ENCODE measurements around the gene STN1. TPM values are rescaled to one million over a fixed set of nuclear protein-coding genes. Genes with fewer than 3 reads are reported as not detected.

Gene STN1
- total RNA-seq, 1 experiment from 2014 or later, result 28.9 TPM

DNA sequence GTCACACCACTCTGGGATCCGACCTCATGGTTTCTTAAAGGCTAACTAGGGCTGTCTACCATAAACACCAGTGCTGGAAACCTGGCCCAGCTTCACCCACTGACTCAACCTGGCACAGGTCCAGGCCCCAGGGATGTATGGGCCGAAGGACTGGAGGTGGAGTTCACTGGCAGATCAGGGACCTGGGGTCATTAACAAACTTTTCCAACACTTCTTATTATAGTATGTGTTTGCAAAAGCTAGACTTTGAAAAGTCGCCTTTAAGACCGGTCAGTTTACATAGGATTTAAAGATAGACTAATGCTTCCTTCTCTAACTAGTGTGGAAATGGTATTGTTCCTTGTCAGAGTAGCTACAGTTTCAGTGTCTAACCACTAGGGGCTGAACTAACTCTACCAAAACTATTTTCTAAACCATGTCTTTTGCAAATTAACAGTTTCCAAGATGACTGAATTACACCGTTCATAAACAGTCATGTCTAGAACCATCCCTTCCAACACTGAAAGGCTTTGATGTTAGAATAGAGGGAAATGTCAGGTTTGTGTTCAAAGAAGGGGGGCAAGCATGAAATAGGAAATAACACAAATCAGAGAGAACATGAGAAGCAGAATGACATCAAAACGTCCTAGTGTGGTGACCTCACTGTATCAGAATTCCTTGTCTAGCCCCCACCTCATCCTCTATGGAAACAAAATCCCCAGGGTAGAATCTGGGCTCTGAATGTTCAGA lies 29.7 kb downstream of the STN1 start:
- Histone ChIP-seq H3K27ac (ENCODE audit: low read length) (no peak overlapping the region; the same call in 1 of the 2 replicates), H3K4me1 (ENCODE audit: control insufficient read depth, insufficient read depth, low read length) (peaks cover 7% of the 10 kb centered on the region; the same call in 1 of the 2 replicates), H3K27me3 (ENCODE audit: control insufficient read depth, insufficient read depth, low read length) (no peaks in the 10 kb centered on the region), H3K36me3 (ENCODE audit: control insufficient read depth, insufficient read depth, low read length) (no peaks in the 10 kb centered on the region; the same call in 1 of the 2 replicates), H3K9me3 (ENCODE audit: control insufficient read depth, insufficient read depth, low read depth, low read length) (no peaks in the 10 kb centered on the region), H3K4me3 (ENCODE audit: low read depth in 2 of 2, low read length in 2 of 2) (no peak overlapping the region)
- intact Hi-C loops (cut with micrococcal nuclease; ENCODE audit: unreplicated experiment), result loop anchor here (5.0 kb wide), 3 partner anchors 79 to 319 kb away; partner anchors contain the start of gene SLK
- ChIA-PET CTCF (interaction anchor here (0.5 to 1.0 kb wide), 8 partner anchors 40 to 434 kb away, joined by 3 to 6 read pairs (median 3); no protein-coding TSS in a partner anchor), POLR2A (no interaction called here)
- in situ Hi-C loops (cut with HindIII; ENCODE audit: low pct_unique_long_range_greater_than_20kb, low sequenced_read_pairs), result no loop called here
- ATAC-seq, result peak; percentile 75
- TF ChIP-seq, protein P1, sequence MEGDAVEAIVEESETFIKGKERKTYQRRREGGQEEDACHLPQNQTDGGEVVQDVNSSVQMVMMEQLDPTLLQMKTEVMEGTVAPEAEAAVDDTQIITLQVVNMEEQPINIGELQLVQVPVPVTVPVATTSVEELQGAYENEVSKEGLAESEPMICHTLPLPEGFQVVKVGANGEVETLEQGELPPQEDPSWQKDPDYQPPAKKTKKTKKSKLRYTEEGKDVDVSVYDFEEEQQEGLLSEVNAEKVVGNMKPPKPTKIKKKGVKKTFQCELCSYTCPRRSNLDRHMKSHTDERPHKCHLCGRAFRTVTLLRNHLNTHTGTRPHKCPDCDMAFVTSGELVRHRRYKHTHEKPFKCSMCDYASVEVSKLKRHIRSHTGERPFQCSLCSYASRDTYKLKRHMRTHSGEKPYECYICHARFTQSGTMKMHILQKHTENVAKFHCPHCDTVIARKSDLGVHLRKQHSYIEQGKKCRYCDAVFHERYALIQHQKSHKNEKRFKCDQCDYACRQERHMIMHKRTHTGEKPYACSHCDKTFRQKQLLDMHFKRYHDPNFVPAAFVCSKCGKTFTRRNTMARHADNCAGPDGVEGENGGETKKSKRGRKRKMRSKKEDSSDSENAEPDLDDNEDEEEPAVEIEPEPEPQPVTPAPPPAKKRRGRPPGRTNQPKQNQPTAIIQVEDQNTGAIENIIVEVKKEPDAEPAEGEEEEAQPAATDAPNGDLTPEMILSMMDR (IDR thresholded peaks at IDR 0.05), result peak; percentile 89
- TF ChIP-seq POLR2AphosphoS5 (IDR thresholded peaks at IDR 0.05; ENCODE audit: low read depth, low read length), result no peak
- BruUV-seq (replicated peaks), result no TSS peak
- peak; percentile 75 for DNase-seq (ENCODE audit: low read depth, low spot score)

GRCh38 chr10:103885617-103886016 lies 32.4 kb downstream of the STN1 start:
- in situ Hi-C loops (cut with HindIII; ENCODE audit: low pct_unique_long_range_greater_than_20kb, low sequenced_read_pairs) (no loop called here), intact Hi-C loops (cut with micrococcal nuclease; ENCODE audit: unreplicated experiment) (loop anchor here (2.0 to 5.0 kb wide), 4 partner anchors 82 to 322 kb away; partner anchors contain the start of genes SFR1 and SLK)
- ChIA-PET POLR2A (no interaction called here), CTCF (interaction anchor here (0.5 to 1.5 kb wide), 3 partner anchors 173 to 199 kb away, joined by 3 to 9 read pairs (median 7); no protein-coding TSS in a partner anchor)
- ATAC-seq (no peak), DNase-seq (ENCODE audit: low read depth, low spot score) (no peak)
- Histone ChIP-seq H3K27me3 (ENCODE audit: control insufficient read depth, insufficient read depth, low read length) (no peaks in the 10 kb centered on the region), H3K4me1 (ENCODE audit: control insufficient read depth, insufficient read depth, low read length) (peaks cover 4% of the 10 kb centered on the region; the same call in 1 of the 2 replicates), H3K9me3 (ENCODE audit: control insufficient read depth, insufficient read depth, low read depth, low read length) (no peaks in the 10 kb centered on the region), H3K4me3 (ENCODE audit: low read depth in 2 of 2, low read length in 2 of 2) (no peak overlapping the region), H3K36me3 (ENCODE audit: control insufficient read depth, insufficient read depth, low read length) (no peaks in the 10 kb centered on the region; the same call in 1 of the 2 replicates), H3K27ac (ENCODE audit: low read length) (no peak overlapping the region)
- no TSS peak for BruUV-seq (replicated peaks)
- TF ChIP-seq SIN3A (IDR thresholded peaks at IDR 0.05; ENCODE audit: borderline replicate concordance, insufficient read depth, low read depth, low read length) (no peak), TCF7L2 (IDR thresholded peaks at IDR 0.05; ENCODE audit: low read depth, low read length) (no peak), POLR2AphosphoS5 (IDR thresholded peaks at IDR 0.05; ENCODE audit: low read depth, low read length) (no peak)
- TF ChIP-seq, protein P1 (IDR thresholded peaks at IDR 0.05), result no peak
- TF ChIP-seq, protein P2, sequence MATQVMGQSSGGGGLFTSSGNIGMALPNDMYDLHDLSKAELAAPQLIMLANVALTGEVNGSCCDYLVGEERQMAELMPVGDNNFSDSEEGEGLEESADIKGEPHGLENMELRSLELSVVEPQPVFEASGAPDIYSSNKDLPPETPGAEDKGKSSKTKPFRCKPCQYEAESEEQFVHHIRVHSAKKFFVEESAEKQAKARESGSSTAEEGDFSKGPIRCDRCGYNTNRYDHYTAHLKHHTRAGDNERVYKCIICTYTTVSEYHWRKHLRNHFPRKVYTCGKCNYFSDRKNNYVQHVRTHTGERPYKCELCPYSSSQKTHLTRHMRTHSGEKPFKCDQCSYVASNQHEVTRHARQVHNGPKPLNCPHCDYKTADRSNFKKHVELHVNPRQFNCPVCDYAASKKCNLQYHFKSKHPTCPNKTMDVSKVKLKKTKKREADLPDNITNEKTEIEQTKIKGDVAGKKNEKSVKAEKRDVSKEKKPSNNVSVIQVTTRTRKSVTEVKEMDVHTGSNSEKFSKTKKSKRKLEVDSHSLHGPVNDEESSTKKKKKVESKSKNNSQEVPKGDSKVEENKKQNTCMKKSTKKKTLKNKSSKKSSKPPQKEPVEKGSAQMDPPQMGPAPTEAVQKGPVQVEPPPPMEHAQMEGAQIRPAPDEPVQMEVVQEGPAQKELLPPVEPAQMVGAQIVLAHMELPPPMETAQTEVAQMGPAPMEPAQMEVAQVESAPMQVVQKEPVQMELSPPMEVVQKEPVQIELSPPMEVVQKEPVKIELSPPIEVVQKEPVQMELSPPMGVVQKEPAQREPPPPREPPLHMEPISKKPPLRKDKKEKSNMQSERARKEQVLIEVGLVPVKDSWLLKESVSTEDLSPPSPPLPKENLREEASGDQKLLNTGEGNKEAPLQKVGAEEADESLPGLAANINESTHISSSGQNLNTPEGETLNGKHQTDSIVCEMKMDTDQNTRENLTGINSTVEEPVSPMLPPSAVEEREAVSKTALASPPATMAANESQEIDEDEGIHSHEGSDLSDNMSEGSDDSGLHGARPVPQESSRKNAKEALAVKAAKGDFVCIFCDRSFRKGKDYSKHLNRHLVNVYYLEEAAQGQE (IDR thresholded peaks at IDR 0.05; ENCODE audit: insufficient read depth in 1 of 2, low read depth in 2 of 2, low read length in 1 of 2), result no peak
